HL-60 (cell line): ENCODE data around the gene HOXD11.

Experiments used
- DNase-seq, 2 experiments: peaks; one replicate each; pipeline ENCODE4 v3.0.0-alpha.2; 2010 to 2020; ENCODE audit warnings: low read depth in 1 of 2, low spot score in 1 of 2
- H3K27ac ChIP-seq: fragments of 250-450 bp; sonication (Bioruptor Pico); replicated peaks from 2 replicates; pipeline ENCODE4 v1.5.1; 2020; ENCODE audit warnings: mild to moderate bottlenecking, moderate library complexity
- H3K27me3 ChIP-seq: fragments of 250-450 bp; sonication (Bioruptor Pico); 2 replicates; pipeline ENCODE4 v1.5.1; 2021; ENCODE audit warnings: mild to moderate bottlenecking, moderate library complexity; ENCODE audit not compliant: insufficient read depth, poor library complexity, severe bottlenecking
- H3K4me3 ChIP-seq: replicated peaks from 2 replicates; pipeline ENCODE4 v1.5.1; 2011; ENCODE audit warnings: mild to moderate bottlenecking, control low read depth, low read length; ENCODE audit not compliant: insufficient read depth
- CTCF ChIP-seq: IDR thresholded peaks from one replicate; pipeline ENCODE4 v1.5.1; 2011; ENCODE audit warnings: low read length, control low read depth, inconsistent platforms; ENCODE audit not compliant: insufficient read depth
- GABPA ChIP-seq: IDR thresholded peaks from 2 replicates; pipeline ENCODE4 v1.6.1; 2012; ENCODE audit warnings: low read depth
- POLR2AphosphoS5 ChIP-seq: IDR thresholded peaks from 2 replicates; pipeline ENCODE4 v1.6.1; 2012; ENCODE audit warnings: low read depth
- REST ChIP-seq: IDR thresholded peaks from 2 replicates; pipeline ENCODE4 v1.6.1; 2012; ENCODE audit warnings: low read depth; ENCODE audit not compliant: insufficient replicate concordance
- SPI1 ChIP-seq: IDR thresholded peaks from 2 replicates; pipeline ENCODE4 v1.6.1; 2012; ENCODE audit warnings: low read depth, mild to moderate bottlenecking, borderline replicate concordance

The HOXD11 gene

GRCh38 chr2:176147800-176148496 lies 40.9 kb downstream of the HOXD11 start:
- Histone ChIP-seq H3K27me3 (peaks cover 59% of the 10 kb centered on the region), H3K27ac (no peak overlapping the region), H3K4me3 (no peak overlapping the region)
- no peak for TF ChIP-seq SPI1
- DNase-seq, result no peak

GRCh38 chr2:176148751-176149421 lies 41.8 kb downstream of the HOXD11 start:
- no peak for DNase-seq
- Histone ChIP-seq H3K27me3 (peaks cover 67% of the 10 kb centered on the region), H3K4me3 (no peak overlapping the region), H3K27ac (no peak overlapping the region)
- TF ChIP-seq POLR2AphosphoS5, result no peak
- no peak for TF ChIP-seq CTCF
- TF ChIP-seq GABPA, result no peak
- TF ChIP-seq REST, result no peak
- TF ChIP-seq SPI1, result no peak

GRCh38 chr2:176149481-176149938 lies 42.4 kb downstream of the HOXD11 start:
- peaks cover 70% of the 10 kb centered on the region for H3K27me3 ChIP-seq
- TF ChIP-seq CTCF (no peak), SPI1 (no peak), GABPA (no peak), POLR2AphosphoS5 (no peak), REST (no peak)
- H3K4me3 ChIP-seq, result no peak overlapping the region
- no peak overlapping the region for H3K27ac ChIP-seq
- no peak for DNase-seq

GRCh38 chr2:176149939-176150583 lies 43.0 kb downstream of the HOXD11 start:
- no peak for DNase-seq
- Histone ChIP-seq H3K27me3 (peaks cover 72% of the 10 kb centered on the region), H3K27ac (no peak overlapping the region), H3K4me3 (no peak overlapping the region)
- no peak for TF ChIP-seq CTCF
- TF ChIP-seq SPI1, result no peak
- TF ChIP-seq GABPA, result no peak
- no peak for TF ChIP-seq REST
- TF ChIP-seq POLR2AphosphoS5, result no peak
